IMR-90 (cell line): ENCODE data around the gene CHST2.

Source experiments
- CTCF ChIP-seq: conservative IDR thresholded peaks from 2 replicates; pipeline ENCODE4 v1.5.1; 2012; ENCODE audit warnings: mild to moderate bottlenecking, low read depth, low read length, improper control_type of control experiment
- MXI1 ChIP-seq: IDR thresholded peaks from 2 replicates; pipeline ENCODE4 v1.6.1; 2012; ENCODE audit warnings: low read depth, mild to moderate bottlenecking, low read length, moderate library complexity, borderline replicate concordance
- POLR2A ChIP-seq: IDR thresholded peaks from 2 replicates; pipeline ENCODE4 v1.6.1; 2012; ENCODE audit warnings: mild to moderate bottlenecking, low read depth, low read length
- RAD21 ChIP-seq: IDR thresholded peaks from 2 replicates; pipeline ENCODE4 v1.6.1; 2012; ENCODE audit warnings: low read length, improper control_type of control experiment

- no peak for TF ChIP-seq MXI1
- TF ChIP-seq CTCF = no peak
- no peak for TF ChIP-seq RAD21
- TF ChIP-seq POLR2A = no peak
These were observed 29.1 kb upstream of the CHST2 start for GRCh38 chr3:143090486-143090885.
